SU-DHL-6 (cell line): ENCODE results near the gene DCAF7.

Experiments
- CTCF ChIP-seq: fragments of 200-600 bp; sonication (generic); IDR thresholded peaks from one replicate; pipeline ENCODE4 v1.5.1; 2017; ENCODE audit warnings: antibody characterized with exemption, mild to moderate bottlenecking, low read length, moderate library complexity; ENCODE audit not compliant: insufficient read depth, poor library complexity, severe bottlenecking
- EZH2phosphoT487 ChIP-seq: fragments of 200-600 bp; sonication (generic), shearing (Covaris generic); conservative IDR thresholded peaks from 2 replicates; pipeline ENCODE4 v1.6.1; 2018; ENCODE audit warnings: mild to moderate bottlenecking, antibody characterized with exemption, low read length, moderate library complexity, mixed read lengths

GRCh38 chr17:63519972-63520882 is 30.1 kb upstream of the DCAF7 start:
- TF ChIP-seq CTCF = no peak
- TF ChIP-seq EZH2phosphoT487 = no peak
